ENCODE results near the gene OR4D5.

The OR4D5 gene

GRCh38 chr11:123901867-123902266, 37.5 kb upstream of the OR4D5 start, which contains the start of gene OR8D4:
OR8D4 (plus strand) TSS chr11:123902167; CDS start chr11:123906432, 4,265 bp downstream.
- H3K9ac ChIP-seq (ENCODE audit: low read length) = no peak within 1 kb of the TSS
- H3K9me3 ChIP-seq (ENCODE audit: low read length) = no peaks in the 10 kb centered on the region
- H3K4me1 ChIP-seq (ENCODE audit: insufficient read depth, low read length, severe bottlenecking) = no peaks in the 10 kb centered on the region
- no peak for TF ChIP-seq CTCF (IDR thresholded peaks at IDR 0.05; ENCODE audit: low read length)
- TF ChIP-seq EZH2 (IDR thresholded peaks at IDR 0.05; ENCODE audit: borderline replicate concordance, low read length) = no peak
- H3K36me3 ChIP-seq (ENCODE audit: insufficient read depth, low read length) = no peaks in the 10 kb centered on the region
- H3K4me2 ChIP-seq (ENCODE audit: low read length) = no peak within 1 kb of the TSS
- H3K27ac ChIP-seq (ENCODE audit: low read depth, low read length, poor library complexity, severe bottlenecking) = no peak within 1 kb of the TSS
- H3K9me2 ChIP-seq (ENCODE audit: low read depth, low read length) = no peaks in the 10 kb centered on the region
- no peaks in the 10 kb centered on the region for H3F3A ChIP-seq (ENCODE audit: insufficient read depth, low read length)
- no peak within 1 kb of the TSS for H2AFZ ChIP-seq (ENCODE audit: low read length)
- no peaks in the 10 kb centered on the region for H3K27me3 ChIP-seq (ENCODE audit: insufficient read depth, low read length)
- H3K79me2 ChIP-seq (ENCODE audit: insufficient read depth, low read length) = no peaks in the 10 kb centered on the region
- no peaks in the 10 kb centered on the region for H4K20me1 ChIP-seq (ENCODE audit: insufficient read depth, low read length)
- H3K4me3 ChIP-seq (ENCODE audit: low read depth, low read length, poor library complexity, severe bottlenecking) = no peak within 1 kb of the TSS

GRCh38 chr11:123903932-123904331, 35.5 kb upstream of the OR4D5 start:
- H3K79me2 ChIP-seq (ENCODE audit: insufficient read depth, low read length) = no peaks in the 10 kb centered on the region
- H3K9me3 ChIP-seq (ENCODE audit: low read length) = no peaks in the 10 kb centered on the region
- no peak for TF ChIP-seq EZH2 (IDR thresholded peaks at IDR 0.05; ENCODE audit: borderline replicate concordance, low read length)
- no peak for TF ChIP-seq CTCF (IDR thresholded peaks at IDR 0.05; ENCODE audit: low read length)
- no peaks in the 10 kb centered on the region for H3K9me2 ChIP-seq (ENCODE audit: low read depth, low read length)
- no peak overlapping the region for H3K9ac ChIP-seq (ENCODE audit: low read length)
- H3F3A ChIP-seq (ENCODE audit: insufficient read depth, low read length) = no peaks in the 10 kb centered on the region
- no peaks in the 10 kb centered on the region for H4K20me1 ChIP-seq (ENCODE audit: insufficient read depth, low read length)
- no peak overlapping the region for H2AFZ ChIP-seq (ENCODE audit: low read length)
- H3K4me3 ChIP-seq (ENCODE audit: low read depth, low read length, poor library complexity, severe bottlenecking) = no peak overlapping the region
- H3K4me2 ChIP-seq (ENCODE audit: low read length) = no peak overlapping the region
- H3K4me1 ChIP-seq (ENCODE audit: insufficient read depth, low read length, severe bottlenecking) = no peaks in the 10 kb centered on the region
- H3K27ac ChIP-seq (ENCODE audit: low read depth, low read length, poor library complexity, severe bottlenecking) = no peak overlapping the region
- H3K36me3 ChIP-seq (ENCODE audit: insufficient read depth, low read length) = no peaks in the 10 kb centered on the region
- H3K27me3 ChIP-seq (ENCODE audit: insufficient read depth, low read length) = no peaks in the 10 kb centered on the region

GRCh38 chr11:123904932-123905331, 34.5 kb upstream of the OR4D5 start:
- Histone ChIP-seq H4K20me1 (ENCODE audit: insufficient read depth, low read length) (no peaks in the 10 kb centered on the region), H3F3A (ENCODE audit: insufficient read depth, low read length) (no peaks in the 10 kb centered on the region), H2AFZ (ENCODE audit: low read length) (no peak overlapping the region), H3K79me2 (ENCODE audit: insufficient read depth, low read length) (no peaks in the 10 kb centered on the region), H3K9me3 (ENCODE audit: low read length) (no peaks in the 10 kb centered on the region), H3K36me3 (ENCODE audit: insufficient read depth, low read length) (no peaks in the 10 kb centered on the region), H3K9me2 (ENCODE audit: low read depth, low read length) (no peaks in the 10 kb centered on the region), H3K4me1 (ENCODE audit: insufficient read depth, low read length, severe bottlenecking) (no peaks in the 10 kb centered on the region), H3K27ac (ENCODE audit: low read depth, low read length, poor library complexity, severe bottlenecking) (no peak overlapping the region), H3K9ac (ENCODE audit: low read length) (no peak overlapping the region), H3K4me2 (ENCODE audit: low read length) (no peak overlapping the region), H3K4me3 (ENCODE audit: low read depth, low read length, poor library complexity, severe bottlenecking) (no peak overlapping the region), H3K27me3 (ENCODE audit: insufficient read depth, low read length) (no peaks in the 10 kb centered on the region)
- TF ChIP-seq EZH2 (IDR thresholded peaks at IDR 0.05; ENCODE audit: borderline replicate concordance, low read length) = no peak
- TF ChIP-seq CTCF (IDR thresholded peaks at IDR 0.05; ENCODE audit: low read length) = no peak
